ENCODE measurements around the gene SECTM1.

SECTM1 gene

DNA sequence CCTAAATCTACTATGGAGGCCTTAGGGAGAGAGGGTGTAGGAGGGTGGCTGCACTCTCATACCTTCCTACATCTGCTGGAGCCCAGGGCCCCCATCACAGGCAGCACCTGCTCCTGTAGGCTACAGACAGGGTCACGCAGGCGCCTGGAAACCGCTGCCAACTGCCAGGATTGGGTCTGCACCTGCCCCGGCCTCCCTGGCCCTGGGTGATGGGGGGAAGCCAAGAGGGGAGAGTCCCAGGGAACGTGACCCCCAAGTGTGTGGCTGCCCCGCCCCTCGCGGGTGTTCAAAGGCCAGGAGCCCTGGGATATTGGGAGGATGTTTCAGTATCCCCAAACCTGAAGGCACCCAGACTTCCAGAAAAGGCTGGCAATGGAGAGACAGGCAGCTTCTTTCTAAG, 19.9 kb upstream of the SECTM1 start:
- TF ChIP-seq, protein P1, sequence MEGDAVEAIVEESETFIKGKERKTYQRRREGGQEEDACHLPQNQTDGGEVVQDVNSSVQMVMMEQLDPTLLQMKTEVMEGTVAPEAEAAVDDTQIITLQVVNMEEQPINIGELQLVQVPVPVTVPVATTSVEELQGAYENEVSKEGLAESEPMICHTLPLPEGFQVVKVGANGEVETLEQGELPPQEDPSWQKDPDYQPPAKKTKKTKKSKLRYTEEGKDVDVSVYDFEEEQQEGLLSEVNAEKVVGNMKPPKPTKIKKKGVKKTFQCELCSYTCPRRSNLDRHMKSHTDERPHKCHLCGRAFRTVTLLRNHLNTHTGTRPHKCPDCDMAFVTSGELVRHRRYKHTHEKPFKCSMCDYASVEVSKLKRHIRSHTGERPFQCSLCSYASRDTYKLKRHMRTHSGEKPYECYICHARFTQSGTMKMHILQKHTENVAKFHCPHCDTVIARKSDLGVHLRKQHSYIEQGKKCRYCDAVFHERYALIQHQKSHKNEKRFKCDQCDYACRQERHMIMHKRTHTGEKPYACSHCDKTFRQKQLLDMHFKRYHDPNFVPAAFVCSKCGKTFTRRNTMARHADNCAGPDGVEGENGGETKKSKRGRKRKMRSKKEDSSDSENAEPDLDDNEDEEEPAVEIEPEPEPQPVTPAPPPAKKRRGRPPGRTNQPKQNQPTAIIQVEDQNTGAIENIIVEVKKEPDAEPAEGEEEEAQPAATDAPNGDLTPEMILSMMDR (IDR thresholded peaks at IDR 0.05; ENCODE audit: insufficient read depth, low read length, poor library complexity, severe bottlenecking), result no peak
- H3K4me3 ChIP-seq (replicated peaks; ENCODE audit: low read depth, low read length), result no peak overlapping the region
- H3K27me3 ChIP-seq (replicated peaks; ENCODE audit: control insufficient read depth, insufficient read depth, low read length), result no peaks in the 10 kb centered on the region
- H3K36me3 ChIP-seq (ENCODE audit: control insufficient read depth, insufficient read depth, low read length), result no peaks in the 10 kb centered on the region
- DNase-seq (ENCODE audit: extremely low read depth, insufficient read length), result no peak

DNA sequence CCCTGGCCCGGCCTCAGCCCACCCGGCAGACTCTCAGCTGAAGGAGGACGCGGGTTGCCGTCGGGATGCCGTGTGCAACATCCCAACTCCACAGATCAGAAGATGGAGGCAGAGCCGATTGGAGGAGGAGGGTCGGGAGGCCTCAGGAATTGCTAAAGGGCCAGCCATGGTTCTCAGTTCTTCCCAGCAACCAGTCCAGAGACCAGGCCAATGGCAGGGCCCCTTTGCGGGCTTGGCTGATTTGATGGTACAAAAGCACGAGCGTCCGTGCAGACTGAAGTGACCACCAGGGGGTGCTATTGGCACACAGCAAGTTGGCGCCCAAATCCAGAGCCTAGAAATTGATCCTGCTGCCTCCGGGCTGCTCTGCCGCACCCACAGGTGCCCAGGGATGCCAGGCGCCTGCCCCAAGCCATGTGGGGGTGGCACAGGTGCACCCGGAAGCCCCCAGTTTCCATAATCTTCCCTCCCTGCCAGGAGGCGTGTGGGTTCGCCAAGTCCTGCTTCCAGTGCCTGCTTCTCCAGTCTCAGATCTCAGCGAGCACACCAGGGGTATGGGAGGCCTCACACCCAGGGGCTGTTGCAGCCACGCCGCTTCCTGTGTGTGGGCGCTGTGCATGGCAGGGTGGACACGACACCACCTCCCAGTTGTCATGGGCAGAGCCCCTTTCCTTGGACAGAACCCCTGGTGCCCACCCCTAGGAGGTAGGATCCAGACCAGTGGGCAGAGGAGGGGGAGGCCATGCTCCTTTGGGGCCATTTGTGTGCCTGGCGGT, 18.3 kb upstream of the SECTM1 start:
- TF ChIP-seq, protein P1 (IDR thresholded peaks at IDR 0.05; ENCODE audit: insufficient read depth, low read length, poor library complexity, severe bottlenecking), result peak; percentile 90
- Histone ChIP-seq H3K36me3 (ENCODE audit: control insufficient read depth, insufficient read depth, low read length) (no peaks in the 10 kb centered on the region), H3K4me3 (replicated peaks; ENCODE audit: low read depth, low read length) (no peak overlapping the region), H3K27me3 (replicated peaks; ENCODE audit: control insufficient read depth, insufficient read depth, low read length) (no peaks in the 10 kb centered on the region; the same call in 1 of the 2 replicates)
- peak; percentile 74 for DNase-seq (ENCODE audit: extremely low read depth, insufficient read length)

DNA sequence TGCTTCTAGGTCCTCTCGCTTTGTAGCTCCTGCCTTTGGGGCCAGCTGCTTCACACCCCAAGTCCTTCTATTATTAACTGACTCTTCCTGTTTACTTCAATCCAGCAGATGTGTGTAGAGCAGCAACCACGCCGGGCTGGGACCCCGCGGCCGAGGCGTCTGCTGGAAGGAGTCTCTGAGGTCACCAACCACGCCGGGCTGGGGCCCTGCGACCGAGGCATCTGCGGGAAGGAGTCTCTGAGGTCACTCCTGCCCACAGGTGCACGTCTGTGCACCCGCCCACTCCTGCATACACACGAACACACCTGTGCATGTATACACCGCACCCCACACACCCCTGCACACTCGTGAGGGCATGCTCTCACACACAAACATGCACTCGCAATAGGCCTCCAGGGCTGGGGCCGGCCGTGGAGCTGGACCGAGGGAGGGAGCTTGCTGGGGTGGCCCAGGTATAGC, 17.7 kb upstream of the SECTM1 start:
- DNase-seq (ENCODE audit: extremely low read depth, insufficient read length), result peak; percentile 66

DNA sequence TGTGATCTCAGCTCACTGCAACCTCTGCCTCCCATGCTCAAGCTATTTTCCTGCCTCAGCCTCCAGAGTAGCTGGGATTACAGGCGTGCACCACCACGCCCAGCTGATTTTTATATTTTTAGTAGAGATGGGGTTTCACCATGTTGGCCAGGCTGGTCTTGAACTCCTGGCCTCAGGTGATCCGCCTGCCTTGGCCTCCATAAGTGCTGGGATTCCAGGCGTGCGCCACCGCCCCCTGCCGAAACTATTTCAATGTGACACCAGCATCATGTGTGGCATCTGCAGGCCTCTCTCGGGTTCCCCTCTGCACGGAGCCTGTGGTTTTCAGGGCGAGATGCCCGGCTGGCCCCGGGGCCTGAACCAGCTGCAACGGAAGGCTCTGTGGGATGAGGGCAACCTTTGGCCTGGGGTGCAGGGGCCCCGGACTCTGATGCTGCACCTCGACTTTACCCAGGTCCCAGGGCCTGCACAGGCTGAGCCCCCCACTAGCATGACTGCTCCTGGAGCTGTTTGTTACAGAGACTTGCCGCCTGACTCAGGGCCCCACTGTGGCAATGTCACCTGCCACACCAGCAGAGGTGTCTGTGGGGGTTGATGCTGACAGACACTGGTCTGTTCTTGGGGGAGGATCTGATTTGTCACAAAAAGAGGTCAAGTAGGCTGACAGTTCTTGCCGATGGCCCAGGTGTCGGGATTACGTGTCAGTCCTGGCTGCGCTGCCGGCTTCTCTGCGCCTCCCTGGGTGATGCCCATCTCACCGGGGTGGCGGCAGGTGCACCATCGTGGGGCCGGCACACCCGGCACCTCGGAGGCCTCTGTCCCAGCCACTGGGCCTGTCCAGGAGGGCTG, 16.8 kb upstream of the SECTM1 start:
- no peaks in the 10 kb centered on the region; the same call in 1 of the 2 replicates for H3K27me3 ChIP-seq (replicated peaks; ENCODE audit: control insufficient read depth, insufficient read depth, low read length)
- no peaks in the 10 kb centered on the region for H3K36me3 ChIP-seq (ENCODE audit: control insufficient read depth, insufficient read depth, low read length)
- H3K4me3 ChIP-seq (replicated peaks; ENCODE audit: low read depth, low read length), result no peak overlapping the region
- TF ChIP-seq, protein P1 (IDR thresholded peaks at IDR 0.05; ENCODE audit: insufficient read depth, low read length, poor library complexity, severe bottlenecking), result peak; percentile 43
- DNase-seq (ENCODE audit: extremely low read depth, insufficient read length), result peak; percentile 55

More for the DNA sequence above, 17.7 kb upstream of the SECTM1 start:
- TF ChIP-seq, protein P1 (IDR thresholded peaks at IDR 0.05; ENCODE audit: insufficient read depth, low read length, poor library complexity, severe bottlenecking), result no peak
- no peaks in the 10 kb centered on the region; the same call in 1 of the 2 replicates for H3K27me3 ChIP-seq (replicated peaks; ENCODE audit: control insufficient read depth, insufficient read depth, low read length)
- no peak overlapping the region for H3K4me3 ChIP-seq (replicated peaks; ENCODE audit: low read depth, low read length)
- H3K36me3 ChIP-seq (ENCODE audit: control insufficient read depth, insufficient read depth, low read length), result no peaks in the 10 kb centered on the region

DNA sequence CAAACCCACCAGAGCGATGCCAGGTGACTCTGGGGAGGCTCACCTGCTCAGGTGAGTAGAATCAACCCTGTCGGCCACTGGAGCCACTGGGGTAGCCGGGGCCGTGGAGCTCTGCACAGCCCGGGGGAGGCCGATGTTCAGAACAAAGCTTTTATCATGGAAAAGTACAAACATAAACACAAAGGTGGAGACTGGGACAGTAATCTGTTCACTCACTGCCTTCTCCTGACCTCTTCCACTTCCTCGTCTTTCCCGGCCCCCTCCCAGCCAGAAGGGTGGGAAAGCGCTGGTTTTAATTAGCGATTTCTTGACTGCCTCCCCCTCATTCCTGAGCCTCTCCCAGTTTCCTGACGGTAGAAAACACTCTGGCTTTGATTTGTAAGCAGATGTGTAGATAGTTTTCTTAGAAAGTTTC, 15.7 kb upstream of the SECTM1 start:
- no peaks in the 10 kb centered on the region; the same call in 1 of the 2 replicates for H3K27me3 ChIP-seq (replicated peaks; ENCODE audit: control insufficient read depth, insufficient read depth, low read length)
- TF ChIP-seq, protein P1 (IDR thresholded peaks at IDR 0.05; ENCODE audit: insufficient read depth, low read length, poor library complexity, severe bottlenecking), result no peak
- DNase-seq (ENCODE audit: extremely low read depth, insufficient read length), result no peak

More for the DNA sequence above, 15.7 kb upstream of the SECTM1 start:
- H3K36me3 ChIP-seq (ENCODE audit: control insufficient read depth, insufficient read depth, low read length), result no peaks in the 10 kb centered on the region
- H3K4me3 ChIP-seq (replicated peaks; ENCODE audit: low read depth, low read length), result no peak overlapping the region

Data from GM06990 (cell line).